AG09319 (cell line): ENCODE results near the gene CDKAL1.

Experiments
- DNase-seq: peaks from one replicate; pipeline ENCODE4 v3.0.0-alpha.2; 2010; ENCODE audit warnings: low read depth; ENCODE audit errors: extremely low read depth
- TF ChIP-seq, protein P1 (sequence below): IDR thresholded peaks from 2 replicates; pipeline ENCODE4 v1.5.1; 2011; ENCODE audit warnings: low read depth, mild to moderate bottlenecking, inconsistent platforms, low read length, moderate library complexity

Gene CDKAL1

DNA sequence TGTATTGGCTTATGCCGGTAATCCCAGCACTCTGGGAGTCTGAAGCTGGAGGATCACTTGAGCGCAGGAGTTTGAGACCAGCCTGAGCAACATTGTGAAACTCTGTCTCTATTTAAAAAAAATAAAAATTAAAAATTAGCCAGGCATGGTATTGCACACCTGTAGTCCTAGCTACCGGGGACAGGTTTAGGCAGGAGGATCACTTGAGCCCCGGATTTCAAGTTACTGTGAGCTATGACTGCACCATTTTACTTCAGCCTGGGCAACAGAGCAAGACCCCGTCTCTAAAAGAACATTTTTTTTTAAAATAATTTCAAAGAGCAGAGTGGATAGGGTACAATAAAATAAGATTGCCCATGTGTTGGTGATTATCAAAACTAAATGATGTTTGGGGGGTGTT, 576.4 kb downstream of the CDKAL1 start:
- TF ChIP-seq, protein P1, sequence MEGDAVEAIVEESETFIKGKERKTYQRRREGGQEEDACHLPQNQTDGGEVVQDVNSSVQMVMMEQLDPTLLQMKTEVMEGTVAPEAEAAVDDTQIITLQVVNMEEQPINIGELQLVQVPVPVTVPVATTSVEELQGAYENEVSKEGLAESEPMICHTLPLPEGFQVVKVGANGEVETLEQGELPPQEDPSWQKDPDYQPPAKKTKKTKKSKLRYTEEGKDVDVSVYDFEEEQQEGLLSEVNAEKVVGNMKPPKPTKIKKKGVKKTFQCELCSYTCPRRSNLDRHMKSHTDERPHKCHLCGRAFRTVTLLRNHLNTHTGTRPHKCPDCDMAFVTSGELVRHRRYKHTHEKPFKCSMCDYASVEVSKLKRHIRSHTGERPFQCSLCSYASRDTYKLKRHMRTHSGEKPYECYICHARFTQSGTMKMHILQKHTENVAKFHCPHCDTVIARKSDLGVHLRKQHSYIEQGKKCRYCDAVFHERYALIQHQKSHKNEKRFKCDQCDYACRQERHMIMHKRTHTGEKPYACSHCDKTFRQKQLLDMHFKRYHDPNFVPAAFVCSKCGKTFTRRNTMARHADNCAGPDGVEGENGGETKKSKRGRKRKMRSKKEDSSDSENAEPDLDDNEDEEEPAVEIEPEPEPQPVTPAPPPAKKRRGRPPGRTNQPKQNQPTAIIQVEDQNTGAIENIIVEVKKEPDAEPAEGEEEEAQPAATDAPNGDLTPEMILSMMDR = no peak

DNA sequence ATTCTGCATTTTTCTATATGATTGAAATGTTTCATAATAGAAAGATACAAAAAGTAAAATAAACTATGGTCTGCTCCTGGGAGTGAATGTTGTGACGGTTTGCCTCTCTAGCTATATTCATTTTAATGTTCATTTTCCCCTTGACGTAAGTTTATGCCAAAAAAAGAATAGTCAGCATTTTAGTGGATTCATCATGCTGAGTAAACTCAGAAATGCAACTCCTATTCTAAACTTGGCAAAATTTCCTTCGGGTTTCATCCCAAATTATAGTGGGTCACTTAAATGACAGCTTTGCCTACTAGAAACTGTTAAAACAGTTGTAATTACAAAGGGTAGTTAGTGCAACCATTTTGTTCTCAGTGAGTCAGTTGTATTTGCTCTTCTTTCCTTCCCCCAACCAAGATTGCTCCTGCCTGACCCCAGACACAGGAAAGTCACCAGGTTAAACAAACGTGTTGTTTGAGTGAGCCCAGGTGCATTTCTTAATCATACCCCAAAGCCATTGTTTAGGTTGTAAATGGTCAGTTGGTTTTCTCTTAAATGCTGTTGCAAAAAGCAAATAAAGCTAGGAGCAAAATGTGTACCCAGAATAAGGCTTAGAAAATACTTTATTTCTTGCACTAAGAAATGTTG, 577.0 kb downstream of the CDKAL1 start:
- no peak for DNase-seq
- TF ChIP-seq, protein P1 = no peak

More for the DNA sequence above, 576.4 kb downstream of the CDKAL1 start:
- no peak for DNase-seq

DNA sequence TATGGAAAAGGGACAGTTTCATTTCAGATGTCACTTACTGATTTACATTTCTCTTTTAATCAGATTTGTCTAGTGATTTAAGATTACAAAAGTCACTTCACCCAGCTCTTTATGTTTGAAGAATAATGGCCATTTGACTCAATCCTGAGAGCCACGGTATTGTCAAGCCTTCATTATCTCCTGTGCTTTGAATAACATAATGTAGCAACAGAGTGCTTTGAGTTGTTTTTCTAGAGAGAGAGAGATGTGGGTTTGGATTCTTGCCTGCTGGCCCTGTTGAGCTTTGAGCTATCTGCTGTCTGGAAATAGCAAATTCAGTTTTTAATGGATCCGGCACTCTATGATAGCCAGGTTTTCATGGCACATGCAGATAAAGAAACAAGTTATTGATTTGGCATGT, 580.9 kb downstream of the CDKAL1 start:
- DNase-seq = no peak
- TF ChIP-seq, protein P1 = no peak

DNA sequence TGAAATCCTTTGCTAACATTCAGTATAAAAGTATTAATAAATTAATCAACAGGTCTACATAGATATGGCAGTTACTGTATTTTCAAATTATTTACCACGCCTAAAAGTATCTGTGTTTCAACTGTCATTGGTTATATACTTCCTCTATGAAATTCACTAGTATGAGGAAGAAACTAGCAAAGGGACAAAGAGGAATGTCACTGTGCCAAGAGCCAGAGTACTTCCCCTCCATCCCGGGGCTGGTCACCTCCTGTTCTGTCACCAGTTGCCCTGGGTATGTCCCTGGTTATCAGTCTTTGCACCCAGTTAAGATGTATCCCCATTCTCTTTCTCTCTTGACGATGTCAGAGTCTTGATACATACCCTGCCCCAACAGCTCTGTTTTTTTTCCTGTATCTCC, 582.5 kb downstream of the CDKAL1 start:
- no peak for DNase-seq
- TF ChIP-seq, protein P1 = no peak

DNA sequence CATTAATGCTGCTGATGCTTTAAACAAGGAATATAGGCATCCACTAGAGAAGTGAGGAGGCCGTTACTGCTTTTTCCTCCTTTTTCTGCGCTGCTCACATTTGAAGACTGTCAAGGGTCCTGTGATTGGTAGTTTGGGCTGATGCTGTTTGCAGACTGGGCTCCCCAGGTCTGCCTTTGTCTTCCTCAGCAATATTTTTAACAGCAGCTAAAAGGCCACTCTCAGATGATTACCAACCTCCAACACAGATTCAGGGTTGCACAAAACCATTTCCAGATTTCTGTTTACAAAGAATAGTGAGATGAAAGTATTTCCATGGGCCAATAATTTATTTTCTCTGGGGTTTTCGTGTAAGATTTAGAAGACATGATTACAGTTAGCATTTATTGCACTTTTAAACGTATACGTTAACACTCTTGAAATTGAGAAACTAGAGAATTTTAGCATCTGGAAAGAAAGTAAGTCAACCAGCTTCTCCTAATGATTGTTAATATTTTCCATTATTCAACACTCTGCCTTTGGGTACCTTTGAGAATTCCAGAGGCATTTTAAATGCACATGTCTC, 584.0 kb downstream of the CDKAL1 start:
- TF ChIP-seq, protein P1 = no peak
- DNase-seq = no peak

DNA sequence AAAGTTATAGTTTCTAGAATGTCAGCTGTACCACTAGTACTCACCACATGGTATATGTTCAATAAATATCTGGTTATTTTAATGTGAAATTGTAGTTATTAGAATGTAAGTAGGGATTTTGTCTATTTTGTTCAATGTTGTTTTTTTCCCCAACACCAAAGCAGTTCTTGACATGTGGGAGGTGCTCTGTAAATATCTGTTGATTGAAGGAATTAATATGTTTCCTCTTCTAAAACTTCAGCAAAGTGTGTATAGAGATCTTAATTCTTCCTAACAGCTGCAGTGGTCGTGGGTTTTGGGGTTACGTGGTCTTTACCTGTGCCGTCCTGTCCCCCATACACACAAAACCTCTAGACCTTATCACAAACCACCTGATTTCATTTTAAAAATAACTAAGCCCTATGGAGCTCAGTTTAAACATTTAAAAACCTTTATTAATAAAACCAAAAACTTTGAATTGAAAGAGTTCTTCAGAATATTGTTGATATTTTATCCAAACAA, 587.4 kb downstream of the CDKAL1 start:
- no peak for DNase-seq
- TF ChIP-seq, protein P1 = no peak
